Activated CD8-positive, alpha-beta T cell treated with anti-CD3 and anti-CD28 coated beads for 36 hours (primary cell): ENCODE measurements around the gene MESP1. TPM values are rescaled to one million over a fixed set of nuclear protein-coding genes. Genes with fewer than 3 reads are reported as not detected.

Experiments used
- ATAC-seq: fragments of 200-7000 bp; cut with Tn5 transposase; one replicate; pipeline ENCODE4 v1.10.0; 2021; ENCODE audit warnings: mild to moderate bottlenecking, moderate library complexity
- CTCF ChIA-PET: fragments of 350-600 bp; sonication (Branson Sonifier 250); formaldehyde crosslinking; loops from one replicate; lab custom pipeline; 2021; ENCODE audit warnings: antibody characterized with exemption; lab: Charles Lee
- POLR2A ChIA-PET: fragments of 350-600 bp; sonication (Branson Sonifier 250); formaldehyde crosslinking; loops from one replicate; lab custom pipeline; 2021; ENCODE audit warnings: antibody characterized with exemption; lab: Charles Lee
- DNase-seq: peaks from one replicate; pipeline ENCODE4 v3.0.0-alpha.2; 2020
- H3K27ac Mint-ChIP-seq: one replicate; pipeline ENCODE4 v1.8.0; 2021; ENCODE audit warnings: mild to moderate bottlenecking, mixed read lengths
- H3K27me3 Mint-ChIP-seq: one replicate; pipeline ENCODE4 v1.8.0; 2021; ENCODE audit warnings: mixed read lengths
- H3K36me3 Mint-ChIP-seq: one replicate; pipeline ENCODE4 v1.8.0; 2021; ENCODE audit warnings: low read depth, mixed read lengths
- H3K4me1 Mint-ChIP-seq: one replicate; pipeline ENCODE4 v1.8.0; 2021; ENCODE audit warnings: low read depth, mixed read lengths
- H3K4me3 Mint-ChIP-seq: one replicate; pipeline ENCODE4 v1.8.0; 2021; ENCODE audit warnings: mild to moderate bottlenecking, moderate library complexity, mixed read lengths
- H3K9me3 Mint-ChIP-seq: one replicate; pipeline ENCODE4 v1.8.0; 2021; ENCODE audit warnings: mixed read lengths
- CTCF ChIP-seq: fragments of 200-600 bp; IDR thresholded peaks from one replicate; pipeline ENCODE4 v1.8.0; 2022; ENCODE audit warnings: antibody characterized with exemption, mild to moderate bottlenecking
- intact Hi-C: fragments of 100-400 bp; cut with micrococcal nuclease; formaldehyde crosslinking; loops from one replicate; pipeline ENCODE4 v1.10.0; 2022
- total RNA-seq, 2 experiments: library from RNA; stranded (reverse); gene quantifications; one replicate each; pipeline ENCODE4 v1.2.3, GENCODE V29; 2021

MESP1 gene
- total RNA-seq, 2 experiments from 2014 or later: 3.4 to 5.3 TPM

- Mint-ChIP-seq H3K9me3 (no peaks in the 10 kb centered on the region), H3K27ac (no peak overlapping the region), H3K4me3 (no peak overlapping the region), H3K4me1 (peaks cover 5% of the 10 kb centered on the region), H3K27me3 (peaks cover 21% of the 10 kb centered on the region), H3K36me3 (no peaks in the 10 kb centered on the region)
- no peak for TF ChIP-seq CTCF
- CTCF ChIA-PET: interaction anchor here (2.6 kb wide), 1 partner anchor 18 kb away, joined by 10 read pairs; no protein-coding TSS in a partner anchor
- intact Hi-C loops: no loop called here
- ATAC-seq: no peak
- POLR2A ChIA-PET: no interaction called here
- no peak for DNase-seq
Measured at GRCh38 chr15:89778861-89779260, 27.8 kb upstream of the MESP1 start.

- ChIA-PET POLR2A (no interaction called here), CTCF (interaction anchor here (1.8 to 2.6 kb wide), 2 partner anchors 17 to 293 kb away, joined by 4 to 10 read pairs; no protein-coding TSS in a partner anchor)
- ATAC-seq: no peak
- Mint-ChIP-seq H3K4me1 (peaks cover 5% of the 10 kb centered on the region), H3K9me3 (no peaks in the 10 kb centered on the region), H3K27me3 (peaks cover 21% of the 10 kb centered on the region), H3K4me3 (no peak overlapping the region), H3K27ac (no peak overlapping the region), H3K36me3 (no peaks in the 10 kb centered on the region)
- no peak for DNase-seq
- intact Hi-C loops: no loop called here
- TF ChIP-seq CTCF: no peak
Measured at GRCh38 chr15:89777782-89778380, 26.8 kb upstream of the MESP1 start.

- POLR2A ChIA-PET: no interaction called here
- no peaks in the 10 kb centered on the region for H3K36me3 Mint-ChIP-seq
- H3K4me1 Mint-ChIP-seq: peaks cover 5% of the 10 kb centered on the region
- H3K27me3 Mint-ChIP-seq: peaks cover 21% of the 10 kb centered on the region
- peak overlapping the region; percentile 1 for H3K4me3 Mint-ChIP-seq
- no peak for ATAC-seq
- DNase-seq: no peak
- intact Hi-C loops: no loop called here
- no peak for TF ChIP-seq CTCF
- H3K27ac Mint-ChIP-seq: no peak overlapping the region
- CTCF ChIA-PET: interaction anchor here (1.8 to 2.6 kb wide), 2 partner anchors 16 to 294 kb away, joined by 4 to 10 read pairs; no protein-coding TSS in a partner anchor
- no peaks in the 10 kb centered on the region for H3K9me3 Mint-ChIP-seq
Measured at GRCh38 chr15:89777073-89777751, 26.2 kb upstream of the MESP1 start.

GRCh38 chr15:89776274-89777072 lies 25.4 kb upstream of the MESP1 start, which contains the start of gene MESP2:
Gene MESP2 (plus strand): TSS chr15:89776332. CDS start chr15:89776358, 26 bp downstream.
- no peaks in the 10 kb centered on the region for H3K9me3 Mint-ChIP-seq
- ATAC-seq (peak; percentile 76), DNase-seq (peak; percentile 47)
- ChIA-PET POLR2A (interaction anchor here (0.5 kb wide), 1 partner anchor 185 kb away, joined by 3 read pairs; no protein-coding TSS in a partner anchor), CTCF (interaction anchor here (1.8 to 2.6 kb wide), 2 partner anchors 15 to 295 kb away, joined by 4 to 10 read pairs; no protein-coding TSS in a partner anchor)
- H3K27ac Mint-ChIP-seq: no peak within 1 kb of the TSS
- peaks cover 21% of the 10 kb centered on the region for H3K27me3 Mint-ChIP-seq
- H3K36me3 Mint-ChIP-seq: no peaks in the 10 kb centered on the region
- H3K4me1 Mint-ChIP-seq: peaks cover 5% of the 10 kb centered on the region
- H3K4me3 Mint-ChIP-seq: peak within 1 kb of the TSS; percentile 55
- intact Hi-C loops: no loop called here
- TF ChIP-seq CTCF: no peak
